NCI-H2227 treated with DMSO at 0.1 percent for 48 hours (cell line): Measurements from ENCODE around the gene RASGRF2.
"Not testable (repeated sequence)": the region's sequence is repeated elsewhere in the genome, so short reads cannot be mapped to it uniquely, and the experiment has no call there.

Experiments used
- DNase-seq: peaks from one replicate; lab custom pipeline; 2025; lab: John Stamatoyannopoulos, UW

Gene RASGRF2

DNA sequence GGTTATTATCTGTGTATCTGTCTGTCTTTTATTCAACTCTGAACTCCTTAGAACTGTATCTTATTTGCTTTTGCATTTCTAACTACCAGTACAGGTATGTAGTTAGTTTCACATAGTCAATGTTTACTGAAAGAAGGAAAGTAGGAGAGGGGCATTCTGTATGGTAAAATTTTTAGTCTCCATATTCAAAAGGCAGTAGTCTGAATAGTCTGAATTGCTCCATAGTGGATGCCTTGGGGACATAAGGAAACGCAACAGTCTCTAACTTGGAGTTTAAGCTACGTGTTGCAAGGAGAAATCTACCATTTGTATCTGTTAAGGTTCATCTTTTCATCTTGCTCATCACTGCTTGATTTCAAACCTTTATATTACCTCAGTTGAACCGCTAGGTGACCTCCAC lies 26.2 kb downstream of the RASGRF2 start:
- no peak for DNase-seq

DNA sequence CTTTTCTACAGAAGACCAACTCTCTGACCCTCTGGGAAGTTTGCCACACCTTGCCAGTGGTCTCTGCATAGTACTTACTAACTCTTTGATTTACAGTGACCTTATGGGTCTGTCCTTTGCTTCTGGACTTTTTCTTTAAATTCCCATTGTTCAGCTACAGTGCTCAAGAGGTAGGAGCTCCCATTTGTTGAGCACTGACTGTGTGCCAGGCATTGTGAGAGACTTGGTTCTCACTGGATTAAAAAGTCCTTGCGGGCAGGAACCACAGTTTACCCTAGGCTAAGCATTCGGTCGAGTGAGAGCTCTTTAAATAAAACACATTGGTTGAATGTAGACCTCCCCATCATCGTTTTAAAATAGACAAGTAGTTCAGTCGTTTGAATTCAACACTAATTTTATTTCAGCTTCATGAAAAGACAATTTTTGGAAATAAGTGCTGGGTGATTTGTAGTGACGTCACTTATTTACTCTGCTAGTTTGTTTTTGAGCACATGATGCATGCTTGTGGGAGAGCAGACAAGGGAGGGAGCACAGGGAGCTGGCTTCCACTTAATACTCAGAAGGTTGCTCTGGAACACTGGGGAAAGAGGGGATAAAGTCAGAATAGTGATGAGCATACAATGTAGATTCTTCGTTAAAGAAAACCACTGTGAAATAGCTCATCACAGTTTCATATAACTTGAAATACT lies 27.1 kb downstream of the RASGRF2 start:
- no peak for DNase-seq

DNA sequence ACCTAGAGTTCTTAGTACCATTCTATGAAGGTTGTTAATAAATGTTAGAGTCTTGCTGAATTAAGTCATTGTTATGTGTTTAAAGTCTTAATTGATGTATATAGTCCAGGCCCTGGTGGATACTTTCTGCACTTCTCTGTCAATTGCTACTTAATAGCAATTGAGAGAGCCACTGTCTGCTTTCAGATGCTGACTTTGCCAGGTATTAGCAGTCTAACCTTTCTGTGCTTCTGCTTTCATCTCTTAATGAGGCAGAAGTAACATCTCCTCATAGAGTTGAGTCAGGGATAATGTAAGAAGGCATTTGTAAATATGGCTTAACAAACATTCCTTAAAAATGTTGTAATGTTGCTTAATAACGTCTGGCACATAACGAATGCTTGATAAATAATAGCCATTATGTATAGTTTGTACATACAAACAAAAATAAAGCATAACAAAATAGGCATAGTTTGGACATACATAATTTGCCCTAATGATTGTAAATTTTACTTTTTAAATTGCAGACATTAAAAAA lies 28.3 kb downstream of the RASGRF2 start:
- no peak for DNase-seq

DNA sequence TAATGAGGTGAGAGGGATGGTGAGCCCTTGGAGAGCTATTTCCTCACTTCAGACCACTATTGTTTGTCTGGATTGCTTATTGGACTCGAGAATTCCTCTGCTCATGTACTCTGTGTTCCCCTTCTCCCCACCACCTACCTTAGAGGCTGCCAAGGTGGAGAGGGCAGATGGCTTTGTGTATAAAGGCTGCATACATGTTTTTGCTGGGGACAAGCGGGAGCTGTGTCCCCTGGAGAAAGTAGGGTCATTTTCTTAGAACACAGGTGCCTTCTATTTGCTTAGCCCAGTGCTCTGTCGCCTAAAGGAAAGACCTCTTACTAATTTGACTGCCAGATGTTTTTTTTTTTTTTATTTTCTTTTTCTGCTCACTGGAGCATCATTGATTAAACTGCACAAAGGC lies 29.7 kb downstream of the RASGRF2 start:
- DNase-seq = no peak

DNA sequence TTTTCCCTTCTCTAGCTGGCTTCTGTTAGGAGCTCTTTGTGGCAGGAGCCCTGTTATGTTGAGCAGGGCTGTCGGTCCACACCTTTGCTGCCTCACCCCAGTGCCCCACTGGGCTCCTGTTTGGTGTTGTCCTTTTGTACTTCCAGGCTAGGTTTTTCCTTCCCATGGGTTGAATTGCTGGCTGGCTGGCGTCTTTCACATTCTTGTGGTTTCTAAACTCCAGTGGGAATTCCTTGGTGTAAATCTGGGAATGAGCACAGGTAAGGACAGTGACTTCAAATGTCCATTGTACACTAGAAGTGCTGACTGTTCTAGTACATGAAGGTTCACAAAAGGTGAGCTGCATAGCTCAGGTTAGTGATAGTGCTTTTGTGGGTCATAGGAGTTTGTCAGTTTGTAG lies 30.4 kb downstream of the RASGRF2 start:
- DNase-seq = no peak

DNA sequence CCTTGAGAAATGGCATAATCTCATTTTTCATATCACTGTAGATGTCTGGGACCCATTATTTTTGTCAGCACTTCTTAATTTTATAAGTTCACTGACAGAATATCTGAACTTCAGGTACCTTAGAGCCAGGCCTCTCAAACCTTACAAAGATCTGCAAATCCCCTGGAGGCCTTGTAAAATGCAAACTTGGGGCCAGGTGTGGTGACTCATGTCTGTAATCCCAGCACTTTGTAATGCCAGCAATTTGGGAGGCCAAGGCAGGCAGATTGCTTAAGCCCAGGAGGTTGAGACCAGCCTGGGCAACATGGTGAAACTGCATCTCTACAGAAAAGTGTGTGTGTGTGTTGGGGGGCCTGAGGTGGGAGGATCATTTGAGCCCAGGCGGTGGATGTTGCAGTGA lies 30.8 kb downstream of the RASGRF2 start:
- DNase-seq = no peak

DNA sequence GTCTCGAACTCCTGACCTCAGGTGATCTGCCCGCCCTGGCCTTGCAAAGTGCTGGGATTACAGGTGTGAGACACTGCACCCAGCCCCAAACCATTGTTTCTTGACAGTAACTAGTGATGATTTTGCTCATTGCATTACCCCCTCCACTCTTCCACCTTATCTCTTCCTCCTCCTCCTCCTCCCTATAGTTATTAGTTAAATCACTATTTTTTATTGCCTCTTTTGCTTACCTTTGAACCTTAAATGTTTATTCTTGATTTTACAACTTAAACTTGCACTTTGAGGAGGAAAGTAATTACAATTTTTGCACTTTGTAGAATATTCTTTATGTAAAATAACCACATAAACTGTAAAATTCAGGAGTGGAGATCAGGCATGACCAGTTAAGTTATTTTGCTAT lies 35.7 kb downstream of the RASGRF2 start:
- no peak for DNase-seq

DNA sequence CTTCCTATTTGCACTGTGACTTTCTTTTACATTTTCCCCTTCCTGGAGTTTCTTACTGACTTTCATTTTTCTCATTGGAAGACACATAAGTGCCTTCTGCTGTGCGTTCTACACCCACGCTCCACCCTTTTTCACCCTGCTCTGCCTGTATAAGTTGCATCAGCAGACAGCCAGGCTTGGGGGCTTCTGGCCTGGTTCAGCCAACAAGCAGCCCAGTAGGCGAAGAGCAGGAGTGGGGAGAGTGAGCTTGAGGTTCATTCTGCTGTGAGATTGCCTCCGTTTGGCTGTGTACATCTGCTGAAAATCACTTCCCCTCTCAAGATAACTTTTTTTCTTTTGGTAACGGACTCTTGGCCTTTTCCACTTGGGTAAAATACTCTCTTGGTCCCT lies 38.4 kb downstream of the RASGRF2 start:
- no peak for DNase-seq

DNA sequence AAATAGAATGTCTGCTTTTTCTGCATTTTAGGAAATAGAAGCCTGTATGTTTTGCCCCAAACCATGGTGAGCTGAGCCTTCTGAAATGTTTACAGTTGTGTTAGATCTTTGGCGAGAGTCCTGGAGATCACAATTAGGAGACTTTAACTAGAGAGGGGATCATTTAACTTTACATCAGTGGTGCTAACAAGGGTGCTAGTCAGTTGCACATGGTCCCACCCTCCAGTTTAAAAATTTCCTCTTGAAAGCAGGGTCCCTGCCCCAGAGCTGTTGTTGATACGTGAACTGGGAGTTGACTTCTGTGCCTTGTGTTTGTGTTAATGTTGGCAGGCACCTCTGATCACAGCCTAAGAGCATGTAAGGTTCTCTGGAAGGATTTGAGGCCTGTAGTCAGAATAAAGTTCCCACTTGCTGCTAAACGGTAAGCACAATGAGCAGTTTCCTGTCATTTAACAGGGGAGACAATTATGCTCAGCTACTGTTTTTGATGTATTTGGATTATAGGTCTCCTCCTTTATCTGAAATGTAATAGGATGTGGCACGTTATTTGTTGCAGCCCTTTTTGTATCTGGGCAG lies 43.7 kb downstream of the RASGRF2 start:
- no peak for DNase-seq

DNA sequence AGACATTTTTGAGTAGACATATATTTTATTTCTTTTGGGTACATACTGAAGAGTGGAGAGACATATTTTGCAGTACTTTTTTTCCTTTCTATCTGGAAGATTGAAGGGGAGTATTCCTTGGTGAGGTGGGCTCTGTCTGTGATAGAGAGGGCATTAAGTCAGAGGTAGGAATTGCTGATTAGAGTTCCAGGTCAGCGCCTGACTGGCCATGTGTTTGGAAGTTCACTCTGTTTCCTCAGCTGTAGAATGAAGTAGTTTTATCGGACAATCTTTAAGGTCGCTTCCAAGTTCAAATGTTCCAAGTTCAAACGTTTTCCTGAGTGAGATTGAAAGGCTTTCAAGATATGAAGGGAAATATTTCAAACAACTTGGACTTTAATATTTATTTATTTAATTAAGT lies 45.5 kb downstream of the RASGRF2 start:
- DNase-seq = no peak

DNA sequence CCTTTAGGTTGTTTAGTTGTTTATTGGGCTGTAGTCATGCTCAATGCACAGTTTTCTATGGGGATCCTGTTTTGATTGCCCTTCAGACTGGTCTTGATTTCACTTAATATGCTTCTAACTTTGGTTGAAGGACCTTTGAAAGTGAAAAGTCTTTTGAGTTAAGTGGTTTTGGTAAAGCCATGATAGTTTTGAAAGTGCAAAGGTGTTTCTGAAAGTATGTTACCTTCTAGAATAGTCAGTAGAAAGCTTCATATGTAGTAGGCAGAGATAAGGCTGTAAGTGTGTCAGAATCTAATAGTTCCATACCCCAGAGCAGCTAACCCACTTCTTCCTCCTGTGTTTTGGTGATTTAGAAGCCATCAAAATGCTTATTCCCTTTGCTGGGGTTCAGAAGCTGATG lies 46.1 kb downstream of the RASGRF2 start:
- no peak for DNase-seq

DNA sequence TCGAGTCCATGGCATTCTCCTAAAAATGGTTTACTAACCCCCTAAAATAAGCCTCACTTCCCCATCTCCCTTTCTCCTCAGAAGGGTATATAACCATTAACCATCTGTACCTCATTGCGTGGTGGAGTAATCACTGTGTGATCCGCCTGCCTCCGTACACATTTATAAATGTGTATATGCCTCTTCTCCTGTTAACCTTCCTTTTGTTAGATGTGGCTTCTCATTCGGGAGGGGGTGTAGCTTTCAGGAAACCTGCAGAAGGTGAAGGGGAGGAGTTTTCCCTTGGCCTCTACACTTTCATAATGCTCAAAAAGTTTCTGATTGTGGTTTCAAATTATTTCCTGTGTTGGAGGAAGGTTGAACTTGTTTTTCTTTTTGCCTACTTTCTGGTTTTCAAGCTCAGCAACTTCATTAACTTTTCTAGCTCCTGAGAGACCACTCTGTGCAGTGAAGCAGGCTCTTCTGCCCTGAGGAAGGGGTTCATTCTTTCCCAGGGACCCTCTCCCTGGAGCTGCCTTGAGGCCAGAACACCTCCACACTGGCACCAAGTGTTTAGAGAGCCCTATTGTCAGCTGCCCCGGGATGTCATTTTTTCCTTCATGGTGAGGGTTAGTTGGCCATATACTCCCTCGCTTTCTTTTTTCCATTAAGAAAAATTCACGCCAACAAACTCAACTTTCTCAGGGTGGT lies 46.9 kb downstream of the RASGRF2 start:
- no peak for DNase-seq

DNA sequence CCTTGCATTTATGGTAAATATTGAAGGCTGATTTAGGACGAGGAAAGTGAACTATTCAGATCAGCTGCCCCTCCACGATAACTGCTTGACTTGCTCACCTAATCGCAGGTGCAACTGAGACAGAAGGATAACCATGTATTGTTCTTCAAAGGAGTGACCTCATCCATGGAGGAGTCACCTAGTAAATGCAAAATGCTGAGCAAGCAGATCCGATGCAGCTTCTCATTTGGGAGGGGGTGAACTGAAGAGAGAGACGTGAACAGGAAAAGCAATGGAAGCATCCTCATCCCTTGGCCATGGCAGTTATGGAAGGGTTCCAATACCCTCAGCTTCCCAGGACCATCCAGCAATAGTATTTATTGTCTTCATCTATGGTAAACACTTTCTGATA lies 47.5 kb downstream of the RASGRF2 start:
- DNase-seq = no peak

DNA sequence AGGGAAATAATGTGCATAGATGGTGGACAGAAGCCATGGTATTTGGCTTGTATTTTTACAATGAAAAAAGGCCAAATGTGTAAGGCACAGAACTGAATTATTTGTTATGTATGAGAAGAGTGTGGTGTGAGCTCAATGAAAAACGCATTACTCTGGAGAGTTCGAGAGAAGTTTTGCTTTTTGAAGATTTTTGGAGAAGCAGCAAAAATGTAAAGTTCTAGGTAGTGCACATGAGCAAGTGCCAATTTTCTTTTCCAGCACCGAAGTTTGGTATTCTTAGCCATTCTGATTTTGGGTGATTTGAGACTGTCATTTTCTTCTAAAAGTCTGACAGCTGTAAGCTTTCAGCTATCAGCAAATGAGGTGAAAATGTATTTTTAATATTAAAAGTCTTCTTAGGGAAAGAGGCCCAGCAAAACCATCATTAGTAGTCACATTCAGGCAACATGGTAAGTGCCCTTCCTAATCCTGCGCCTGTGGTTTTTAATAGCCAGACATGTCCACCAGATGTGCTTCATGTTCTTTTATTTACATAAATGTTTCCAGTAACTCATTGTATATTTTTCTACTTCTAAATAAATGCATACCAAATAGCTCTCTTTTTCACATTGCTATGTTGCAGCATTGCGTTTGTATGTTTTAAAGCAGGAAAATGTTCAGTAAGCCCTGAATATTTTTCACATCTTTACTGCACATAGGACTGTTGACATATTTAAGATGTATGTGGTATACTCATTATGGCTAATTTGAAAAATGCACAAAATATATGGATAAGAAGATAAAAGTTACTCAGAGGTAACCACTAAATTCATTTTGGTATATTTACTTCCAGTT lies 50.4 kb downstream of the RASGRF2 start:
- no peak for DNase-seq

DNA sequence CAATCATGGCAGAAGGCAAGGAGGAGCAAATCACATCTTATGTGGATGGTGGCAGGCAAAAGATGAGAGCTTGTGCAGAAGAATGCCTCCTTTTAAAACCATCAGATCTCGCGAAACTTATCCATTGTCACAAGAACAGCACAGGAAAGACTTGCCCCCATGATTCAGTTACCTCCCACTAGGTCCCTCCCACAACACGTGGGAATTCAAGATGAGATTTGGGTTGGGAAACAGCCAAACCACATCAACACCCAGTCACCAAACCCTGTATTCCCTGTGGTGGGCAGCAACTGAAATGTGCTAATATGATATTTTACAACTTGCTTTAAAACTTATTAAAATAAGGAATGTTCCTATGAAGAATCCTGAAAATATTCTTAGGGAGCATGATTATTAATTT lies 54.2 kb downstream of the RASGRF2 start:
- DNase-seq = no peak

DNA sequence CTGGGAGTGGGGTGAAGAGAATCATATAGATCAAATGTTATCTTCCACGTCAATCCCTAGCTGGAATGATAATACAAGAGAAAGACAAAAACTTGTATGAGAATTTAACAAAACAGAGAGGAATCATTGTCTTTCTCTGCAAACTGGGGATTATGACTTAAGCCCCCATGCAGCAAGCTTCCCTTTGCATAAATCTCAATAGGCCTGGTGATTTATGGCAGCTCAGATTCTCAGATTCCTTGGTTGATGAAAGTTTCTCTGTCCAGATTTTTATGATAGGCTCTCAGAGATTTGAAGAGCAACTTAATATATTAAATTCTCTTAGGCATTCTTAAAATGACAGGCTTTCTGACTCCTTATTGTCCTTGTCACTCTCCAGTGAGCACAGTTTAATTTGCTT lies 56.0 kb downstream of the RASGRF2 start:
- DNase-seq = no peak

DNA sequence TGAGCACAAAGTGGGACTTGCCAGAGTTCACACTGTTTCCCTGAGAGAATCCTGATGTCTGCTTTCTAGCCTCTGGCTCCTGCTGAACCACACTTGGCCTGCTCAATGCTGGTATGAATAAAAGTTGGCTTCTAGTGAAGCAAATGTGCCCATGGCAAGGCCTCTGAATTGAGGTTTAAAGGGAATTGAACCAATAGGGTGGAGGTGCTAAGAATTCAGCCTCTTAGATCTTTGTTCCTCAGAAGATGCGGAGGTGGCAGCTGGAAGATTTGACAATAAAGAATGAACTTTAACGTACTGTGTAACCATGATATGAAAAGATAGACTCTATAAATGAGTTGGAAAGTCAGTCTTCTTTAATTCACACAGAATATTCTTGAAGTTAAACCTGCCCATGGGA lies 57.2 kb downstream of the RASGRF2 start:
- DNase-seq = no peak

DNA sequence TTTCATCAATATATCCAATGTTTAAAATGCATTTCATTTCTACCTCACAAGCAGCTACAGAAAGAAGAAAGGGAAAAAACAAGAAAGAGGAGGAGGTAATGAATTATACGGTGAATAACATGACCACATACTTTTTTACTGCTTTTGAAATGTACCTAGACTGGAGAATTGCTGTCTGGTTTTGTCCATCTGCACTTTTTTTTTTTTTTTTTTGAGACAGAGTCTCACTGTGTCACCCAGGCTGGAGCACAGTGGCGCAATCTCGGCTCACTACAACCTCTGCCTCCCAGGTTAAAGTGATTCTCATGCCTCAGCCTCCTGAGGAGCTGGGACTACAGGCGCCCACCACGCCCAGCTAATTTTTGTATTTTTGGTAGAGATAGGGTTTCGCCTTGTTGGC lies 58.4 kb downstream of the RASGRF2 start:
- DNase-seq = not testable (repeated sequence)

DNA sequence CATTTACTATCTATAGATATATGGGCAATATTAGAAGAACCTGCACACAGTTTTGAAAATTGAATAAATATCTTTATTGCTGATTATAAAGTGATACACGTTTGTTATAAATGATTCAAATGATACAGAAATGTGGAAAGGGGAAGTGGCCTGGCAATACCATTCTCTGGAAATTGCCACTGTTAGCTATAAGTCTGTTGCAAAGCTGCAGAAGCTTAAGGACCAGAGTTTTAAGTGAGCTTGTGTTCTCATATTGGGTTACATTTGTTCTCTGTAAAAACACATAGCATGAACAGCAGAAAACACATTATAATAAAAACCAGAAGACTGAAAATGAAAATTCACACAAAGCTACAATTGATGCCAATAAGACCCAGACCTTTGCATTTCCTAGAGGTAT lies 59.6 kb downstream of the RASGRF2 start:
- DNase-seq = no peak

DNA sequence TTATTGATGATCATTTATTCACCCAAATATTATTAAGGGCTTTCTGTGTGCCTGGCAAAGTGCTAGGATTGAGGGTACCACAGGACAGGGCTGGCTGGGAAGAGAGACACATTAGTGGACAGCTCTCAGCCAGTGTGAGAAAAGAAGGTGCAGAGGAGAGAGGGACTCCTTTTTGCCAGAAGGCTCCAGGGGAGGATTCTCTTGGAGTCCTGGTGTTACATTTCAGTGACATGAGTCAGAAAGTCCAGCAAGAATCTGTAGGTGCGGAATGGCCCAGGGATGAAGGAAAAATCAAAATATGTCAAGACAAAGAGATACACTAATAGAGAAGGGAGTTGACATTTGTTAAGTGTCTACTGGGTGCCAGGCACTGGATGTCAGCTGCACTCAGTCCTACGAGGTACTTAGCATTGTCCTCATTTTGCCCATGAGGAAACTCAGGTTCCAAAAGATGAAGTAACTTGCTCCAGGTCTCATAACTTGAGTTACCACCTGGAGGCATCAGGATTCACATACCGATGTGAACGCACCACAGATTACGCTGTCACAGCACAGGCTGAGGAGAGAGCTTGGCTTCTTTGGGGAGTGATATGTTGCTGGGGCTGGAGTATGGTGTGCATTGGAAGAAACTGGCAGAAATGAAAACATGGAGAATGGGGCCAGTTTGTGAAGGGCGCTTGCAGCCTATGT lies 60.5 kb downstream of the RASGRF2 start:
- no peak for DNase-seq

DNA sequence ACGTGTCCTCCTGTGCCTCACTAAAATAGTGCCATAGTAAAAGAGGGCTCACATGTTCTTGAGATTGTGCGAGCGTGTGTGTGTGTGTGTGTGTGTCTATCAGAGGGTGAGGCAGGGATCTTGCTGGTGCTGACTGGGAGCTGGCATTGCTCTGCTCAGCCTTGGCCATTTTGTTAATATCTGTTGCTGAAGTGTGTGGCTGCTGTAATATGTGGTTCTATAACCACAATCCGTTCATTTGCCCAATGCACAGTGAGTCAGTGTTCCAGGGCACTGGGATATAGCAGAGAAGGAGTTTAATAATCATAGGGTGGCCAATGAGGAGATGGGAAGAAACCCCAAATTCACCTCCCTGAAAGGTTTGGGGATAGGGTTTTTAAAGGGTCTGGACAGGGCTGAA lies 61.3 kb downstream of the RASGRF2 start:
- DNase-seq = no peak
